ENCODE results near the gene LTBP2.

- TF ChIP-seq POLR2A (IDR thresholded peaks at IDR 0.05) (no peak), CTCF (IDR thresholded peaks at IDR 0.05) (no peak)
These were observed 12.1 kb downstream of the LTBP2 start for GRCh38 chr14:74599946-74600345.

Data from thyroid gland (tissue), 4 donors.